Measurements from ENCODE around the gene RGL4. TPM values are rescaled to one million over a fixed set of nuclear protein-coding genes. Genes with fewer than 3 reads are reported as not detected.
"Not testable (repeated sequence)": the region's sequence is repeated elsewhere in the genome, so short reads cannot be mapped to it uniquely, and the experiment has no call there.

Gene RGL4
- total and polyA plus RNA-seq, 11 donors = 0.21 to 0.69 (median 0.52) TPM; not detected in 6

- ATAC-seq (no peak), DNase-seq (no peak)
- Histone ChIP-seq H3K27ac (no peak overlapping the region), H3K4me1 (no peaks in the 10 kb centered on the region), H3K4me3 (no peak overlapping the region), H3K36me3 (peaks cover 0 to 9% (median 2%) of the 10 kb centered on the region in 9 donors), H3K9me3 (no peaks in the 10 kb centered on the region), H3K27me3 (no peaks in the 10 kb centered on the region)
- TF ChIP-seq POLR2A (IDR thresholded peaks at IDR 0.05) = no peak
- TF ChIP-seq CTCF (IDR thresholded peaks at IDR 0.05) = no peak
- intact Hi-C loops (cut with DNase I) = no loop called here
- WGBS, 4 donors = 89 to 98% (median 95%) methylated on average over 6 to 8 of the region's 8 CpGs
These were observed 38.1 kb upstream of the RGL4 start for GRCh38 chr22:23652711-23653110.

- WGBS, 4 donors = 90 to 98% (median 95%) methylated on average over 6 of the region's 6 CpGs
- no peak for ATAC-seq
- TF ChIP-seq CTCF (IDR thresholded peaks at IDR 0.05) (no peak), POLR2A (IDR thresholded peaks at IDR 0.05) (no peak)
- intact Hi-C loops (cut with DNase I) = no loop called here
- H3K27me3 ChIP-seq = no peaks in the 10 kb centered on the region
- no peak for DNase-seq
- H3K4me1 ChIP-seq = no peaks in the 10 kb centered on the region
- H3K36me3 ChIP-seq = peaks cover 0 to 32% (median 19%) of the 10 kb centered on the region in 9 donors
- H3K4me3 ChIP-seq = no peak overlapping the region
- no peaks in the 10 kb centered on the region for H3K9me3 ChIP-seq
- no peak overlapping the region for H3K27ac ChIP-seq
These were observed 34.8 kb upstream of the RGL4 start for GRCh38 chr22:23655891-23656475.

GRCh38 chr22:23657727-23658126 lies 33.1 kb upstream of the RGL4 start:
- ATAC-seq (no peak), DNase-seq (no peak)
- H3K36me3 ChIP-seq = peaks cover 0 to 32% (median 17%) of the 10 kb centered on the region in 9 donors
- no peak for TF ChIP-seq CTCF (IDR thresholded peaks at IDR 0.05)
- no peak for TF ChIP-seq POLR2A (IDR thresholded peaks at IDR 0.05)
- H3K4me3 ChIP-seq = no peak overlapping the region
- intact Hi-C loops (cut with DNase I) = no loop called here
- no peaks in the 10 kb centered on the region for H3K4me1 ChIP-seq
- H3K27me3 ChIP-seq = no peaks in the 10 kb centered on the region
- H3K27ac ChIP-seq = no peak overlapping the region
- 62 to 70% (median 64%) methylated on average over 5 of the region's 5 CpGs for WGBS, 4 donors
- H3K9me3 ChIP-seq = no peaks in the 10 kb centered on the region

- intact Hi-C loops (cut with DNase I); H3K27ac ChIP-seq; H3K27me3 ChIP-seq; H3K4me3 ChIP-seq; DNase-seq; H3K9me3 ChIP-seq; H3K4me1 ChIP-seq; ATAC-seq: not testable (repeated sequence)
- 95 to 99% (median 96%) methylated on average over 4 of the region's 4 CpGs for WGBS, 4 donors
- H3K36me3 ChIP-seq = peaks cover 0 to 32% (median 16%) of the 10 kb centered on the region in 9 donors
These were observed 30.4 kb upstream of the RGL4 start for GRCh38 chr22:23660381-23660780.
